Activated CD4-positive, alpha-beta T cell treated with anti-CD3 and anti-CD28 coated beads for 4 hours (primary cell): Measurements from ENCODE around the gene TOX4.
"Not testable (repeated sequence)": the region's sequence is repeated elsewhere in the genome, so short reads cannot be mapped to it uniquely, and the experiment has no call there.

Experiments
- DNase-seq, 2 donors: peaks; one replicate each; pipeline ENCODE4 v3.0.0-alpha.2; 2020

Gene TOX4

DNA sequence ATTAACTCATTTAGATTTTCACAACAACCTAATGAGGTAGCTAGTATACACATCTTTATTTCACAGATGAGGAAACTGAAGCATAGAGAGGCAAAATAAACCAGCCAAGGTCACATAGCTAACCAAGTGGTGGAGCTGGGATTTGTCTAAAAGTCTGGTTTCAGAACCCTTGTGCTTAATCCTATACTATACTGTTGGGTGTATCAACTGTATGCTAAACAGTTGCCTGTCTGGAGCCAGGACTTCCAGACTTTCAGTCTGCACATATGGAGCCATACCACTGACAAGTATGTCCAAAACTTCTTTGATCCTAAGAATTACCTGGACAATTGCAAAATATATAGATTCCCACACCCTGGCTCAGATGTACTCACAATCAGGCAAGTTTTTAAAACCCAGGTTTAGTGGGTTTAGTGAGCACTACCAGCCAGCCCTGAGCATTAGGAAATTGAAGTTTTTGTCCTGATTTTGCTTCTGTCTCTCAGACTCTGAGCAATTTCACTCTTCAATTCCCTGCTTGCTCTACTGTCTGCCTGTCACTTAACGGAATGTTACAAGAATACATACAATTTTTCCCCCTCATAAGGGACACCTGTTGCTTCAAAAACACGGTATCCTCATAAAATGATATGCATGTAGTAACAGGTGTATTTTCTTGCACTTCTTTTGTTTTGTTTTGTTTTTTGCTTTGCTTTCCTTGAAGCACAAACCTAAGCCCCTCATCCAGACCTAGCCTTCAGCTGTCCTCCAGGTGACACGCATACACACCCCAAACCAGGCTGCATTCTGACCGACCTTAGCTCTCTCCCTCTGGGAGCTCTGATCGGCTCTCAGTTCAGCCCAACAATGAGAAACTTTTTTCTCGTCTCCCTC, 58.8 kb downstream of the TOX4 start:
- DNase-seq = no peak

DNA sequence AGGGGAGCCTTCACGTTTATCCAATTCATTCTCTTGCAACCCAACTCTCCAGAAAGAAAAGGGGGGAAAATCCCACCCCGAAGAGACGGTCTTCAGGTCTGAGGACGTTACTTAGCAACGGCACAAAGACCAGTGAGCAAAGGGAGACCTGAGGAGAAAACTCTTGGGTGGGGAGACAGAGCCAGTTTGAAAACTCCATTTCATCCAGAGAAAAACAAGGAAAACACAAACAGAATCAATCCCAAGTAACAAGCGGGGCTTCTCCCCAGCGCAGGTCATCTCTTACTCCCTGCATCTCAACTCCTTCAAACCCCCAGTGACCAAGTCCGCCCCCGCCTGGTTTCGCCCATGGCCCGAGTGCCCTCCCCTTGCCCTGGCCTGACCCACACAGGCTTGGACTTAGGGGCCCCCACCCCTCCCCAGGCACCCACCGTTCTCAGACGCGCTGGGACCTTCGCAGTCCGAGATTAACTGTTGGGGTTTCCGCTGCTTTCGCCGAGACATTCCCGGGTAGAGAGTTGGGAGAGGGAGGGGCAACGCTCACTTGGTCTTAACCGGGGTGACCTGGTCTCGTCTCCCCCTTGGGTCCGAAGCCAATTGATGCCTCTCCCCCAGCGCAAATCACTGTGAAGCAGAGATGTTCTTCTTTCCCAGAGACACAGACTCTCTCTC, 59.6 kb downstream of the TOX4 start:
- no peak for DNase-seq

DNA sequence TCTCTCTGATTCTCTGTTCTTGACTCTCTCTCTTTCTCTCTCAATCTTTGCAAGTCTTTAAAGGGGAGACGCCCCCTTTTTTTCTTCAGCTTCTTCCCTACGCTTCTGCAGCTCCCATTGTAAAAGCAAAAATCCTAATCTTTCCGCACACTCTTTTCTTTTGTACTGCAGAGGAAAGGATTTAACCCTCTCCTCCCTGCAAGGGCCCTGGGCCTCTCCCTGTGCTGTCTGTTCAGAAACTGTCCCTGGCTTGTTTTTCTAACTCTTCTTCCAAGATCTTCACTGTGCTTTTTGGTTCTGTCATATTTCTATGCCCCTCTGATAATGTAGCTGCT, 60.1 kb downstream of the TOX4 start:
- no peak for DNase-seq

DNA sequence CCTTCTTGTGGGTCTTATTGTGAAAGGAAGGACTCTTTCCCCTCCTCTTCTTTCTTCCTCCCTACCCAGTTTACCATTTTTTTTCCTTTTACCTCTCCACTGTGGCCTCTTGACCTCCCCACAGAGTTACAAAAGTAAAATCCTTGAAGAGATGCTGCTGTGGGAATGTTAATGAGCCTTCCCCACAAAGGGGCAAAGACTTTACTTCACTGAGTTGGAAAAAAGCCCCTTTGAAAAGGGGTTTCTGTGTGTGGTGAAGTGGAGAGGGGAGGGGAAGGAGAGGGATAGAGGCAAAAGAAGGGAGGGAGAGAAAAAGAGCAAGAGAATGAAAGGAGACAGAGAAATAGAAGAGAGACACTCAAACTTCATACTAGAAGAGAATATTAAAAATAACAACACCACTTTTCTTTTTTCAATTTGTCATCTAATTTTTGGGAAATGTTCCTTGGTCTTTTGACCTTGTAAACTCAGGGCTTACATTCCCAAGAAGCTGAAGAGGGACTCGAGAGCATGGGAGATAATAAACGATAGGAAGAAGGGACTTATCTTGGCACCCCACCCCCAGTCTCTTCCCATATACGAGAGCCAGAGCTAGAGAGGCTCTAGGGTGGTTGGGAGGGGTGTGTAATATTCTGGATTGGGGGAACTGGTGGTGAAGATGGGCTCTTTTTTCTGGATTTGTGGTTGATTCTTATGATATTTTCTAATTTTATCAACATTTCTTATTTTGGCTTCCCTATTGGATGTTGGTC, 62.4 kb downstream of the TOX4 start:
- DNase-seq = no peak

DNA sequence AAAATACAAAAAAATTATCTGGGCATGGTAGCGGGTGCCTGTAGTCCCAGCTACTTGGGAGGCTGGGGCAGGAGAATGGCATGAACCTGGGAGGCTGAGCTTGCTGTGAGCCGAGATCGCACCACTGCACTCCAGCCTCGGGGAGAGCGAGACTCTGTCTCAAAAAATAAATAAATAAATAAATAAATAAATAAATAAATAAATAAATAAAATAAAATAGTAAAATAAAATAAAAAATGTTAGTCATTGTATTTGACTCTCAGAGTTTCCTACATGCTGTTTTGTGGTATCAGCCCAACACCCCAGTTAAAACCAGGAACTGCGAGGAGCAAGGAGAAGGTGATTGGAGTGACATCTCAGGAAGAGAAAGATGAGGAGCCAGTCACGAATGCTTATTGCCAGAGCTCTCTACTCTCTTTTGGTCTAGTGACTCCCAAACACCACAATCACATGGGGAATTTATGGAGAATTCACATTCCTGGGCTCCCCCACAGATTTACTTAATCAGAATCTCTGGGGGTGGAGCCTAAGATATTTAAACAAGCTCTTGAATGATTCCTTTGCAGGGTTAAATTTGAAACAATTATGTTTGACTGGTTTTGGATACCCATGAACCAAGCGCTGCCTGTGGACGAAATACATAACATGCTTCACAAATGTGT, 64.5 kb downstream of the TOX4 start:
- no peak for DNase-seq

DNA sequence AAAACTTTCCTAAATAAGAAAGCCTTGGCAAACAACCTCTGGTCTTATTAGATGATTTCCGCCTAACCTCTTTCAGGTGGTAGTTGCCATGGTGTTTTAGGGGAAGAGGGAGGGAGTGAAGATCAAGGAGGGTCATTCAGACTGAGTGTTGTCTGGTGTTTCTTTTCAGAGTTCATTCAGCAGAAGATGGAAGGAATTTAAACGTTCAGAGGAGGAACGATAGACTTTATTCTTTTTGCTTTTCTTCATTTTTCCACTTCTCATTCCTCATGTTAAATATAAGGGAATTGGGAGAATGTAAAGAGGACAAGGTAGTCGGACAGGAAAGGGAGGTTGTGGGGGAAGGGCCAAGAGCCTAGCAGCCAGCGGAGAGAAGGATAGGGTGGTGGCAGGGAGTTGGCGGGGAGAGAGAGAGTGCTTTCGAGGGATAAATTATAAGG, 66.5 kb downstream of the TOX4 start:
- DNase-seq = no peak

DNA sequence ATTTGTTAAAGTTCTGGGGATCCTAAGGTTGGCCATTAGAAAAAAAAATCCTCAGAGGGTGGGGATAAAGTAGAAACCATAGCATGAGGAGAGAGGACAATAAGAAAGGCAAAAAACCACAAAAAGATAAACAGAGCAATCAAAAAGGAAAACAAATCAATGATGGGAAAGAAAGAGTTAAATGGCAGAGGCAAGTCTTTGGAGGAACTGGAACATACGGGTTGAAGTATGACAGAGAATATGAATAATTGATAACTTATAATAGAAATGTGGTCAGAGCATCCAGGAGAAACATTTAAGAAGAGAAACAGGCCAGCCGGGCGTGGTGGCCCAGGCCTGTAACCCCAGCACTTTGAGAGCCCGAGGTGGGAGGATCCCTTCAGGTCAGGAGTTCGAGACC, 67.0 kb downstream of the TOX4 start:
- DNase-seq = no peak

DNA sequence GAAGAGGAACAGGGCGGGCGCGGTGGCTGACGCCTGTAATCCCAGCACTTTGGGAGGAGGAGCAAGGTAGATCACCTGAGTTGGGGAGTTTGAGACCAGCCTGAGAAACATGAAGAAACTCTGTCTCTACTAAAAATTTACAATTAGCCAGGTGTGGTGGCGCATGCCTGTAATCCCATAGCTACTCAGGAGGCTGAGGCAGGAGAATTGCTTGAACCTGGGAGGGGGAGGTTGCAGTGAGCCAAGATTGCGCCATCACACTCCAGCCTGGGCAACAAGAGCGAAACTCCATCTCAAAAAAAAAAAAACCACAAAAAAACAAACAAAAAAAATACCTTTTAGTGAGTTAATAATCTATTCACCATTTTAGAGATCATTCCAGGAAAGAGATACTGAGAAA, 67.6 kb downstream of the TOX4 start:
- DNase-seq = not testable (repeated sequence)
